Measurements from ENCODE around the gene RAD51D.

Gene RAD51D

DNA sequence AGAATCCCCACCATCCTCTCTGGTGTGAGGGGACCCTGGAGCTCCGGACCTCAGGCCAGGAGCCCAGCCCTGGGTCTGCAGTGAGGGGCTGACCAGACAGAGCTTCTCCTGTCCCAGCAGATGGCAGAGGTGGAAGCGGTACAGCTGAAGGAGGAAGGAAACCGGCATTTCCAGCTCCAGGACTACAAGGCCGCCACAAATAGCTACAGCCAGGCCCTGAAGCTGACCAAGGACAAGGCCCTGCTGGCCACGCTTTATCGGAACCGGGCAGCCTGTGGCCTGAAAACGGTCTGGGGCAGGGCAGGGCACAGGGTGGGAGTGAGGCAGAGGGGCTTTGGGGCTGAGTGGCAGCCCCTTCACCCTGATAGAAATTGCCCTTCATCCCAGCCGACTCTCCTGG is 28.5 kb upstream of the RAD51D start:
- H3K18ac ChIP-seq (ENCODE audit: low read length), result no peak overlapping the region
- no peak overlapping the region for H3K4me2 ChIP-seq (ENCODE audit: insufficient read depth, low read length, poor library complexity, severe bottlenecking)
- H3K9ac ChIP-seq (ENCODE audit: low read depth, low read length, poor library complexity), result no peak overlapping the region
- H3K27me3 ChIP-seq (ENCODE audit: control insufficient read depth in 3 of 3, insufficient read depth in 3 of 3, low read depth in 1 of 3, low read length in 3 of 3), result peaks cover 0 to 32% (median 0%) of the 10 kb centered on the region in 3 experiments
- no peak overlapping the region for H4K91ac ChIP-seq (ENCODE audit: low read depth, low read length, poor library complexity)
- peak overlapping the region; percentile 40 for H2AK5ac ChIP-seq (ENCODE audit: low read depth, low read length)
- no peak overlapping the region for H4K8ac ChIP-seq (ENCODE audit: low read depth, low read length)
- no peak overlapping the region for H2BK15ac ChIP-seq (ENCODE audit: low read length)
- no peak overlapping the region for H3K27ac ChIP-seq (replicated peaks; ENCODE audit: low read length)
- H2AFZ ChIP-seq (ENCODE audit: low read length), result no peak overlapping the region
- H3K9me3 ChIP-seq (replicated peaks in 1 of 2; ENCODE audit: control insufficient read depth in 2 of 2, insufficient read depth in 1 of 2, low read depth in 1 of 2, low read length in 2 of 2), result no peaks in the 10 kb centered on the region
- H3K36me3 ChIP-seq (replicated peaks in 1 of 2; ENCODE audit: control insufficient read depth in 2 of 2, insufficient read depth in 2 of 2, low read length in 2 of 2), result no peaks in the 10 kb centered on the region
- H3K4me3 ChIP-seq (ENCODE audit: low read length in 2 of 2), result no peak overlapping the region
- no peak overlapping the region for H2BK12ac ChIP-seq (ENCODE audit: low read length)
- no peaks in the 10 kb centered on the region for H3K4me1 ChIP-seq (ENCODE audit: control insufficient read depth in 2 of 2, insufficient read depth in 1 of 2, low read depth in 1 of 2, low read length in 2 of 2)
- no peak overlapping the region for H2BK5ac ChIP-seq (ENCODE audit: low read length)
- no peak overlapping the region for H3K14ac ChIP-seq (ENCODE audit: low read length)
- no peak overlapping the region for H3K4ac ChIP-seq (ENCODE audit: low read length)
- no peaks in the 10 kb centered on the region for H3K79me1 ChIP-seq (ENCODE audit: low read depth, low read length)
- no peak overlapping the region for H3K23ac ChIP-seq (ENCODE audit: low read depth, low read length, poor library complexity)
- no CpG with 5 or more reads among the region's 9 CpGs for WGBS, 2 donors (ENCODE audit: extremely low coverage in 2 of 2, insufficient read length in 2 of 2, insufficient replicate concordance in 1 of 2)
- H2BK120ac ChIP-seq (ENCODE audit: low read depth, low read length), result peak overlapping the region; percentile 66
- no peak for DNase-seq (ENCODE audit: low spot score)

DNA sequence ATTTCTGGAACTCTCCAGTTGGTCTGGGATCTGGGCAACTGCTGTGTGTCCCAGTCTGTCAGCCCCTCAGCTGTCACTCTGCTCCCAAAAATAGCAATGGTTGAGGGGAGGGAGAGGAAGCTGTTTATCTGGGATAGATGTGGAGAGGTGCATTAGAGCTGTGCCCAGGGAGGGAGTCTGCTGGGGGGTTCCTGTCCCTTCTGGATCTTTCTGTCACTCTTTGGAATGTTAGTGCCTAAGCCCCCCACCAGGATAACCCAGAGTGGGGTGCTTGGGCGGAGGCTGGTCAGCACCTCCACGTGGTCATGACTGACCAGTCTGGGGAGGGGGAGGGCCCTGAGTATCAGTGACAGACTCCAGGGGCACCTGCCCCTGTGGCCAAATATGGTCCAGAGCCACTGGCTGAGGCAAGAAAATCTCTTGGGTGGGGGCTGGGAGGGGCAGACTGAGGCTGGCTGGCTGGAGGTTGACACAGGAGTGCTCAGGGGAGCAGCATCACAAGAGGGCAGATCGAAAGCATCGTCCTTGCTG is 27.8 kb upstream of the RAD51D start, which contains the start of gene UNC45B:
Gene UNC45B, plus strand, starts transcription at position 443 of the 531 bp plus-strand sequence. CDS start 447 bp downstream, outside the sequence.
- no peaks in the 10 kb centered on the region for H3K36me3 ChIP-seq (replicated peaks in 1 of 2; ENCODE audit: control insufficient read depth in 2 of 2, insufficient read depth in 2 of 2, low read length in 2 of 2)
- no peak within 1 kb of the TSS for H3K23ac ChIP-seq (ENCODE audit: low read depth, low read length, poor library complexity)
- H3K4me1 ChIP-seq (ENCODE audit: control insufficient read depth in 2 of 2, insufficient read depth in 1 of 2, low read depth in 1 of 2, low read length in 2 of 2), result no peaks in the 10 kb centered on the region
- peak within 1 kb of the TSS; percentile 14 for H2BK5ac ChIP-seq (ENCODE audit: low read length)
- H2AK5ac ChIP-seq (ENCODE audit: low read depth, low read length), result peak within 1 kb of the TSS; percentile 40
- H4K91ac ChIP-seq (ENCODE audit: low read depth, low read length, poor library complexity), result no peak within 1 kb of the TSS
- no peak within 1 kb of the TSS for H2AFZ ChIP-seq (ENCODE audit: low read length)
- peak within 1 kb of the TSS; percentile 66 for H2BK120ac ChIP-seq (ENCODE audit: low read depth, low read length)
- H3K4me2 ChIP-seq (ENCODE audit: insufficient read depth, low read length, poor library complexity, severe bottlenecking), result no peak within 1 kb of the TSS
- no peak within 1 kb of the TSS for H3K4ac ChIP-seq (ENCODE audit: low read length)
- no peak within 1 kb of the TSS for H3K18ac ChIP-seq (ENCODE audit: low read length)
- no peak within 1 kb of the TSS for H3K4me3 ChIP-seq (ENCODE audit: low read length in 2 of 2)
- no peak within 1 kb of the TSS for H2BK15ac ChIP-seq (ENCODE audit: low read length)
- H2BK12ac ChIP-seq (ENCODE audit: low read length), result no peak within 1 kb of the TSS
- H3K9ac ChIP-seq (ENCODE audit: low read depth, low read length, poor library complexity), result no peak within 1 kb of the TSS
- H3K27me3 ChIP-seq (ENCODE audit: control insufficient read depth in 3 of 3, insufficient read depth in 3 of 3, low read depth in 1 of 3, low read length in 3 of 3), result peaks cover 0 to 31% (median 0%) of the 10 kb centered on the region in 3 experiments
- WGBS, 2 donors (ENCODE audit: extremely low coverage in 2 of 2, insufficient read length in 2 of 2, insufficient replicate concordance in 1 of 2), result no CpG with 5 or more reads among the region's 4 CpGs
- H3K9me3 ChIP-seq (replicated peaks in 1 of 2; ENCODE audit: control insufficient read depth in 2 of 2, insufficient read depth in 1 of 2, low read depth in 1 of 2, low read length in 2 of 2), result no peaks in the 10 kb centered on the region
- H3K14ac ChIP-seq (ENCODE audit: low read length), result no peak within 1 kb of the TSS
- no peak within 1 kb of the TSS for H3K27ac ChIP-seq (replicated peaks; ENCODE audit: low read length)
- H3K79me1 ChIP-seq (ENCODE audit: low read depth, low read length), result no peaks in the 10 kb centered on the region
- H4K8ac ChIP-seq (ENCODE audit: low read depth, low read length), result no peak within 1 kb of the TSS
- no peak for DNase-seq (ENCODE audit: low spot score)

DNA sequence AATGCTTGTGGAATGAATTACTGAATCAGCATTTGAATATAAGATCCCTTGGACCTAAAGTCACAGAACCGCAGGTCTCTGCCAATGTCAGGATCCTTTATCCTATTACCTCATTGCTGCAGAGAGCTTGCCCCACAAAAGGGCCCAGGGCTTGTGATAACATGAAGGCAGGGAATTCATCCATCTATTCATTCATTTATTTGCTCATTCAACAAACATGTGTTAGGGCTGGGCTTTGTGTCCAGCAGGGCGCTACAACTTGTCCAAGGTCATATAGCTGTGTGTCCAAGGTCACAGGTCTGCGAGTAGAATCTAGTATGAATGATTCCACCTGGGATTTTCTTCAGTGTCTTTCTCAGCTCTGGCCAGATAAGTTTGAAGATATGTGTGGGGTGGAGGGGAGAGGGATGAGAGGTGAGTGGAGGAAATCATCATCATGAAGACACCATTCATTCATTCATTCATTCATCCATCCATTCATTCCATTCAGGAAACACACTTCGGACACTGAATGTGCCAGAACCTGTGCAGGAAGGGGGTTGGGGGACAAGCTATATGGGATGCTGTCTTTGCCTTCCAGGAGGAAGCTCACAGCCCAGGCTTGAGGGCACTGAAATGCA is 26.7 kb upstream of the RAD51D start:
- Histone ChIP-seq H3K4ac (ENCODE audit: low read length) (no peak overlapping the region), H2AK5ac (ENCODE audit: low read depth, low read length) (no peak overlapping the region), H3K4me3 (ENCODE audit: low read length in 2 of 2) (no peak overlapping the region), H3K27ac (replicated peaks; ENCODE audit: low read length) (no peak overlapping the region), H2AFZ (ENCODE audit: low read length) (no peak overlapping the region), H4K8ac (ENCODE audit: low read depth, low read length) (no peak overlapping the region), H3K18ac (ENCODE audit: low read length) (no peak overlapping the region), H3K4me1 (ENCODE audit: control insufficient read depth in 2 of 2, insufficient read depth in 1 of 2, low read depth in 1 of 2, low read length in 2 of 2) (no peaks in the 10 kb centered on the region), H3K79me1 (ENCODE audit: low read depth, low read length) (no peaks in the 10 kb centered on the region), H3K27me3 (ENCODE audit: control insufficient read depth in 3 of 3, insufficient read depth in 3 of 3, low read depth in 1 of 3, low read length in 3 of 3) (peaks cover 0 to 30% (median 0%) of the 10 kb centered on the region in 3 experiments), H3K9ac (ENCODE audit: low read depth, low read length, poor library complexity) (no peak overlapping the region), H3K14ac (ENCODE audit: low read length) (no peak overlapping the region), H2BK5ac (ENCODE audit: low read length) (no peak overlapping the region), H2BK15ac (ENCODE audit: low read length) (no peak overlapping the region), H2BK120ac (ENCODE audit: low read depth, low read length) (no peak overlapping the region), H3K36me3 (replicated peaks in 1 of 2; ENCODE audit: control insufficient read depth in 2 of 2, insufficient read depth in 2 of 2, low read length in 2 of 2) (no peaks in the 10 kb centered on the region), H3K23ac (ENCODE audit: low read depth, low read length, poor library complexity) (no peak overlapping the region), H3K4me2 (ENCODE audit: insufficient read depth, low read length, poor library complexity, severe bottlenecking) (no peak overlapping the region), H4K91ac (ENCODE audit: low read depth, low read length, poor library complexity) (no peak overlapping the region), H3K9me3 (replicated peaks in 1 of 2; ENCODE audit: control insufficient read depth in 2 of 2, insufficient read depth in 1 of 2, low read depth in 1 of 2, low read length in 2 of 2) (no peaks in the 10 kb centered on the region), H2BK12ac (ENCODE audit: low read length) (no peak overlapping the region)
- no CpG with 5 or more reads among the region's 4 CpGs for WGBS, 2 donors (ENCODE audit: extremely low coverage in 2 of 2, insufficient read length in 2 of 2, insufficient replicate concordance in 1 of 2)
- DNase-seq (ENCODE audit: low spot score), result no peak

DNA sequence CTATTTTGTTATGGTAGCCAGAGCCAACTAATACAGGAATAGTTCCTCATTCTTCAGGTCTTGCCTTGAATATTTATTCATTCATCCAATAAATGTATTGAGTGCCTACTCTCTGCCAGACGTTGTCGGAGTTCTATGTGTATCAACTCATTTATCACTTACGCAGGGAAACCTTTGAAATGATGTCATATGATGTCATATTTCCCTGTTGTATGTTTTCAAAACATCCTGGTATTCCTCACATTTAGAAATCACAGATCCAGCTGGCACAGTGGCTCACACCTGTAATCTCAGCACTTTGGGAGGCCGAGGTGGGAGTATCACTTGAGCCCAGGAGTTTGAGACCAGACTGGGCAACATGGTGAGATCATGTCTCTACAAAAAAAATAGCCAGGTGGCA is 25.2 kb upstream of the RAD51D start:
- Histone ChIP-seq H3K23ac (ENCODE audit: low read depth, low read length, poor library complexity) (no peak overlapping the region), H2BK15ac (ENCODE audit: low read length) (no peak overlapping the region), H4K91ac (ENCODE audit: low read depth, low read length, poor library complexity) (no peak overlapping the region), H3K79me1 (ENCODE audit: low read depth, low read length) (no peaks in the 10 kb centered on the region), H3K36me3 (replicated peaks in 1 of 2; ENCODE audit: control insufficient read depth in 2 of 2, insufficient read depth in 2 of 2, low read length in 2 of 2) (peaks cover 1 to 4% of the 10 kb centered on the region in 2 donors), H3K4me2 (ENCODE audit: insufficient read depth, low read length, poor library complexity, severe bottlenecking) (no peak overlapping the region), H2BK12ac (ENCODE audit: low read length) (no peak overlapping the region), H3K9ac (ENCODE audit: low read depth, low read length, poor library complexity) (no peak overlapping the region), H2BK5ac (ENCODE audit: low read length) (no peak overlapping the region), H2BK120ac (ENCODE audit: low read depth, low read length) (no peak overlapping the region), H3K14ac (ENCODE audit: low read length) (no peak overlapping the region), H2AFZ (ENCODE audit: low read length) (no peak overlapping the region), H3K27me3 (ENCODE audit: control insufficient read depth in 3 of 3, insufficient read depth in 3 of 3, low read depth in 1 of 3, low read length in 3 of 3) (peaks cover 0 to 30% (median 0%) of the 10 kb centered on the region in 3 experiments), H3K27ac (replicated peaks; ENCODE audit: low read length) (no peak overlapping the region), H3K4me1 (ENCODE audit: control insufficient read depth in 2 of 2, insufficient read depth in 1 of 2, low read depth in 1 of 2, low read length in 2 of 2) (no peaks in the 10 kb centered on the region), H3K4me3 (ENCODE audit: low read length in 2 of 2) (no peak overlapping the region), H3K18ac (ENCODE audit: low read length) (no peak overlapping the region), H3K9me3 (replicated peaks in 1 of 2; ENCODE audit: control insufficient read depth in 2 of 2, insufficient read depth in 1 of 2, low read depth in 1 of 2, low read length in 2 of 2) (no peaks in the 10 kb centered on the region), H3K4ac (ENCODE audit: low read length) (no peak overlapping the region), H2AK5ac (ENCODE audit: low read depth, low read length) (no peak overlapping the region), H4K8ac (ENCODE audit: low read depth, low read length) (no peak overlapping the region)
- no CpG with 5 or more reads among the region's 4 CpGs for WGBS, 2 donors (ENCODE audit: extremely low coverage in 2 of 2, insufficient read length in 2 of 2, insufficient replicate concordance in 1 of 2)
- DNase-seq (ENCODE audit: low spot score), result no peak

Data from neuronal stem cell (in vitro differentiated cells).